Esophagus squamous epithelium (tissue), 5 donors: ENCODE measurements around the gene UGT1A9. TPM values are rescaled to one million over a fixed set of nuclear protein-coding genes. Genes with fewer than 3 reads are reported as not detected.
"Not testable (repeated sequence)": the region's sequence is repeated elsewhere in the genome, so short reads cannot be mapped to it uniquely, and the experiment has no call there.

Source experiments
- DNase-seq: peaks from one replicate; lab custom pipeline; 2025; lab: John Stamatoyannopoulos, UW
- H3K27ac ChIP-seq, 4 donors: fragments of 200-600 bp; sonication (generic); one replicate each; pipeline ENCODE4 v1.5.1; 2016 to 2019; ENCODE audit warnings: mild to moderate bottlenecking in 1 of 4
- H3K27me3 ChIP-seq, 4 donors: fragments of 200-600 bp; sonication (generic); 1 replicate in 3 of 4; 2 replicates in 1 of 4; pipeline versions ENCODE4 v1.5.1 to v1.6.0; 2017 to 2021; ENCODE audit warnings: antibody characterized with exemption in 1 of 4
- H3K36me3 ChIP-seq, 3 donors: fragments of 200-600 bp; sonication (generic); one replicate each; pipeline ENCODE4 v1.5.1; 2016 to 2019
- H3K4me1 ChIP-seq, 3 donors: fragments of 200-600 bp; sonication (generic); one replicate each; pipeline ENCODE4 v1.5.1; 2017 to 2019
- H3K4me3 ChIP-seq, 4 donors: fragments of 200-600 bp; sonication (generic); 1 replicate in 3 of 4; 2 replicates in 1 of 4; pipeline ENCODE4 v1.5.1; 2016 to 2019; ENCODE audit warnings: mild to moderate bottlenecking in 2 of 4, moderate library complexity in 1 of 4
- H3K9me3 ChIP-seq, 3 donors: fragments of 200-600 bp; sonication (generic); one replicate each; pipeline ENCODE4 v1.5.1; 2016 to 2019
- POLR2A ChIP-seq, 4 donors: fragments of 450-650 bp; IDR thresholded peaks; one replicate each; pipeline ENCODE4 v1.6.1; 2017; ENCODE audit warnings: antibody characterized with exemption in 4 of 4, mild to moderate bottlenecking in 4 of 4, moderate library complexity in 3 of 4
- WGBS, 2 donors: methylation state at CpG; one replicate each; pipeline ENCODE4 v1.1.5; 2018; 5-methylcytosine and 5-hydroxymethylcytosine counted together
- intact Hi-C: fragments of 100-400 bp; cut with DNase I; formaldehyde crosslinking; loops from one replicate; pipeline ENCODE4 v1.15.0; 2022
- total RNA-seq, 4 donors: library from RNA; depleted of rRNA; stranded (reverse); fragments of >200 nt; gene quantifications; one replicate each; pipeline ENCODE4 v1.1.0, GENCODE V29; 2016
- TF ChIP-seq, protein P1 (sequence below), 6 experiments: fragments of 450-650 bp in 4 of 6; fragments of 200-600 bp in 2 of 6; sonication (generic) in 2 of 6; IDR thresholded peaks; one replicate each; pipeline ENCODE4 v1.5.1; 2016 to 2019; ENCODE audit warnings: antibody characterized with exemption in 6 of 6, mild to moderate bottlenecking in 4 of 6, moderate library complexity in 4 of 6
- donor health status: DM: yes; HTN: yes; CAD: no.

The UGT1A9 gene
- total RNA-seq, 4 donors from 2014 or later, result 0.49 to 1.7 (median 1.2) TPM

DNA sequence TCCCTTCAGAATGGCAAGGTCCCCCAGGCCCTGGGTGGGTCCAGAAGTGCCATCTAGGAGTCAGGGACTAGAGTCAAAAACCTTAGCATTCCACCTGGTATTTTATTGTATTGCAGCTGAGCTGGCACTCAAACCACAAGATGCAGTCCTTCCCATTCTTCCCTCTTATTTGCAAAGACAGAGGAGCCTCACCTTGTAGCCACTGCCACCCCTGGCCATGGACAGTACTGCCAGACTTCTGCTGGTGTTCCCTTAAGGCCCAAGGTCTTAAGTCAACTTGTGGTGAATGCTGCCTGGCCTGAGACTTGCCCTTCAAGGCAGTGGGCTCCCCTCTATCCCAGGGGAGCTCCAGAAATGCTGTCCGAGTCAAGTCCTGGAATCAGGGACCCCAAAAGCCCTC lies 28.6 kb upstream of the UGT1A9 start:
- Histone ChIP-seq H3K27ac (no peak overlapping the region), H3K36me3 (peaks cover 0 to 4% (median 0%) of the 10 kb centered on the region in 3 donors), H3K4me1 (peaks cover 0 to 9% (median 3%) of the 10 kb centered on the region in 3 donors), H3K4me3 (no peak overlapping the region), H3K27me3 (no peaks in the 10 kb centered on the region), H3K9me3 (peaks cover 0 to 21% (median 17%) of the 10 kb centered on the region in 3 donors)
- TF ChIP-seq, protein P1, sequence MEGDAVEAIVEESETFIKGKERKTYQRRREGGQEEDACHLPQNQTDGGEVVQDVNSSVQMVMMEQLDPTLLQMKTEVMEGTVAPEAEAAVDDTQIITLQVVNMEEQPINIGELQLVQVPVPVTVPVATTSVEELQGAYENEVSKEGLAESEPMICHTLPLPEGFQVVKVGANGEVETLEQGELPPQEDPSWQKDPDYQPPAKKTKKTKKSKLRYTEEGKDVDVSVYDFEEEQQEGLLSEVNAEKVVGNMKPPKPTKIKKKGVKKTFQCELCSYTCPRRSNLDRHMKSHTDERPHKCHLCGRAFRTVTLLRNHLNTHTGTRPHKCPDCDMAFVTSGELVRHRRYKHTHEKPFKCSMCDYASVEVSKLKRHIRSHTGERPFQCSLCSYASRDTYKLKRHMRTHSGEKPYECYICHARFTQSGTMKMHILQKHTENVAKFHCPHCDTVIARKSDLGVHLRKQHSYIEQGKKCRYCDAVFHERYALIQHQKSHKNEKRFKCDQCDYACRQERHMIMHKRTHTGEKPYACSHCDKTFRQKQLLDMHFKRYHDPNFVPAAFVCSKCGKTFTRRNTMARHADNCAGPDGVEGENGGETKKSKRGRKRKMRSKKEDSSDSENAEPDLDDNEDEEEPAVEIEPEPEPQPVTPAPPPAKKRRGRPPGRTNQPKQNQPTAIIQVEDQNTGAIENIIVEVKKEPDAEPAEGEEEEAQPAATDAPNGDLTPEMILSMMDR (IDR thresholded peaks at IDR 0.05), result peak in 4 of 6 experiments; percentile 19 to 56 (median 27)
- no peak for TF ChIP-seq POLR2A (IDR thresholded peaks at IDR 0.05)
- intact Hi-C loops, result loop anchor here (10.0 kb wide), 1 partner anchor 168 kb away; no protein-coding TSS in a partner anchor
- WGBS, 2 donors, result 100% methylated on average over 1 of the region's 1 CpG
- DNase-seq, result no peak

DNA sequence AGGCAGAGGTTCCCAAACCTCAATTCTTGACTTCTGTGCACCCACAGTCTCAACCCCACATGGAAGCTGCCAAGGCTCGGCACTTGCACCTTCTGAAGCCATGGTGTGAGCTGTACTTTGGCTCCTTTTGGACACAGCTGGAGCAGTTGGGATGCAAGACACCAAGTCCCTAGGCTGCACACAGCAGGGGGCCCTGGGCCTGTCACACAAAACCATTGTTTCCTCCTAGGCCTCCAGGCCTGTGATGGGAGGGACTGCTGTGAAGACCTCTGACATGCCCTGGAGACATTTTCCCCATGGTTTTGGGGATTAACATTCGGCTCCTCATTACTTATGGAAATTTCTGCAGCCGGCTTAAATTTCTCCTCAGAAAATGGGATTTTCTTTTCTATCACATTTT lies 25.7 kb upstream of the UGT1A9 start:
- Histone ChIP-seq H3K9me3 (peaks cover 0 to 21% (median 17%) of the 10 kb centered on the region in 3 donors), H3K4me1 (peaks cover 0 to 23% (median 4%) of the 10 kb centered on the region in 3 donors)
- not testable (repeated sequence) for H3K4me3 ChIP-seq, H3K36me3 ChIP-seq, H3K27ac ChIP-seq, H3K27me3 ChIP-seq, DNase-seq
- WGBS, 2 donors, result 76 to 95% methylated on average over 2 to 3 of the region's 3 CpGs
- intact Hi-C loops, result loop anchor here (10.0 kb wide), 1 partner anchor 171 kb away; no protein-coding TSS in a partner anchor

DNA sequence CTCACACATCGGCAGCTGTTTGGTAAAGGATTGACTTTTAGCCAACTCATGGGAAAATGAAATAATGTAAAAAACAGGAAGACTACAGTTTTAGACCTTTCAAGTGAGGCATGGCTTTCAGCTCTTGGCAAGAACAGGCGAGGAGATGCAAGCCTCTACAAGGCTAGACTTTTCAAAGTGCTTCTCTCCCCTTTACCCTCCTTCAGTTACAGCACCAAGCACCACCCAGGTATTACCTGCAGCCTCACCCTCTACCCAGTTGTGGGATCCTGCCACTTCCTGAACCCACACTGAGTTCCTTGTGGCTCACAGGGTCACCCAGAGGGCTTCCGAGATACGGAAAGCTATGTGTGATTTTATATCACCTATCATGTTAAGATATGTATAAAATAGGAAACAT lies 20.7 kb upstream of the UGT1A9 start:
- Histone ChIP-seq H3K4me1 (peaks cover 0 to 30% (median 4%) of the 10 kb centered on the region in 3 donors), H3K36me3 (peaks cover 0 to 4% (median 0%) of the 10 kb centered on the region in 3 donors), H3K27ac (peak overlapping the region; percentile 3 to 80 (median 58)), H3K27me3 (no peaks in the 10 kb centered on the region), H3K9me3 (peaks cover 0 to 11% (median 9%) of the 10 kb centered on the region in 3 donors), H3K4me3 (no peak overlapping the region)
- no peak for DNase-seq
- intact Hi-C loops, result no loop called here
- TF ChIP-seq, protein P1 (IDR thresholded peaks at IDR 0.05), result no peak
- TF ChIP-seq POLR2A (IDR thresholded peaks at IDR 0.05), result no peak
- WGBS, 2 donors, result 21 to 43% methylated on average over 4 of the region's 4 CpGs

DNA sequence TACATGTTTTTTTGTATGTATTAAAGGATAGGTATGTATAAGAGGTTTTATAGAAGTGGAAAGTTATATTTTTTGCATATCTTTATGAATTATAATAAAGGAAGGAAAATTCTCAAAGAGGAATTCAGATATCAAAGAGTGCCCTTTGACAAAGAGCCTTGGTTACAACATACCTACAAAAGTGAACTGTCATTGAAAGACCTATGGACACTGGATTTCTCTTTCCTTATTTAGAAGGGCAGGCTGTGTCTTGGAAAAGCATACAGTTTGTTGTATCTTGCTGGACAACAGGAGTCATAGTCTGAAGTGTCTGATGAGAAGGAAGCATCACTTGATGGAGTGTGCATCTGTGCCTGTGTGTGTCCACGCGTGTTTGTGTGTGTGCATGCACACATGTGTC lies 20.3 kb upstream of the UGT1A9 start:
- H3K27me3 ChIP-seq, result no peaks in the 10 kb centered on the region
- H3K36me3 ChIP-seq, result no peaks in the 10 kb centered on the region
- intact Hi-C loops, result no loop called here
- peak overlapping the region in 3 of 4 donors; percentile 49 to 80 (median 66) for H3K27ac ChIP-seq
- TF ChIP-seq, protein P1 (IDR thresholded peaks at IDR 0.05), result no peak
- no peak for TF ChIP-seq POLR2A (IDR thresholded peaks at IDR 0.05)
- H3K9me3 ChIP-seq, result peaks cover 0 to 6% (median 5%) of the 10 kb centered on the region in 3 donors
- no peak overlapping the region for H3K4me3 ChIP-seq
- no peak for DNase-seq
- H3K4me1 ChIP-seq, result peaks cover 0 to 30% (median 4%) of the 10 kb centered on the region in 3 donors
- 82 to 92% methylated on average over 2 of the region's 2 CpGs for WGBS, 2 donors

DNA sequence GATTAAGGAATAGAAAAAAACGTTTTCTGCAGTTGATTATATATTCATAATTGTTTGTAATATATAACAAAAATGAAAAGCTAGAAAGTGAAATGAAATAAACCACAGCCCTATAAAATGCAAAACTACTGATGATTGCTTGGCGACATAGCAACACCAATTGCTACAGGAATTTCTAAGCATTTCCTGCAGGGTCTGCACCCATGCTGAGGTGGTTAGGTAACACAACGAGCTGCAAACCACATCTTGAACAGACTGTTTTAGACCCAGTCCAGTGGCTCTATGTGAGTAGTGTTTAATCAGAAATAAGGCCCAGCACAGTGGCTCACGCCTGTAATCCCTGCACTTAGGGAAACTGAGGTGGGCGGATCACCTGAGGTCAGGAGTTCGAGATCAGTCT lies 17.2 kb upstream of the UGT1A9 start:
- intact Hi-C loops, result no loop called here
- no peaks in the 10 kb centered on the region for H3K27me3 ChIP-seq
- H3K9me3 ChIP-seq, result no peaks in the 10 kb centered on the region
- peaks cover 0 to 25% (median 4%) of the 10 kb centered on the region in 3 donors for H3K4me1 ChIP-seq
- TF ChIP-seq POLR2A (IDR thresholded peaks at IDR 0.05), result no peak
- TF ChIP-seq, protein P1 (IDR thresholded peaks at IDR 0.05), result no peak
- no peak for DNase-seq
- 59 to 65% methylated on average over 3 to 6 of the region's 6 CpGs for WGBS, 2 donors
- no peak overlapping the region for H3K4me3 ChIP-seq
- H3K36me3 ChIP-seq, result no peaks in the 10 kb centered on the region
- H3K27ac ChIP-seq, result no peak overlapping the region
